AG10803 (cell line): Measurements from ENCODE around the gene KPNA2.
"Not testable (repeated sequence)": the region's sequence is repeated elsewhere in the genome, so short reads cannot be mapped to it uniquely, and the experiment has no call there.

Experiments used
- DNase-seq: peaks from one replicate; pipeline ENCODE4 v3.0.0; 2010; ENCODE audit warnings: low read depth
- H3K4me3 ChIP-seq: 2 replicates; pipeline ENCODE4 v1.5.1; 2011; ENCODE audit warnings: mild to moderate bottlenecking, low read length, control low read depth
- TF ChIP-seq, protein P1 (sequence below): conservative IDR thresholded peaks from 2 replicates; pipeline ENCODE4 v1.5.1; 2011; ENCODE audit warnings: mild to moderate bottlenecking, low read length, control low read depth, inconsistent platforms

Gene KPNA2

DNA sequence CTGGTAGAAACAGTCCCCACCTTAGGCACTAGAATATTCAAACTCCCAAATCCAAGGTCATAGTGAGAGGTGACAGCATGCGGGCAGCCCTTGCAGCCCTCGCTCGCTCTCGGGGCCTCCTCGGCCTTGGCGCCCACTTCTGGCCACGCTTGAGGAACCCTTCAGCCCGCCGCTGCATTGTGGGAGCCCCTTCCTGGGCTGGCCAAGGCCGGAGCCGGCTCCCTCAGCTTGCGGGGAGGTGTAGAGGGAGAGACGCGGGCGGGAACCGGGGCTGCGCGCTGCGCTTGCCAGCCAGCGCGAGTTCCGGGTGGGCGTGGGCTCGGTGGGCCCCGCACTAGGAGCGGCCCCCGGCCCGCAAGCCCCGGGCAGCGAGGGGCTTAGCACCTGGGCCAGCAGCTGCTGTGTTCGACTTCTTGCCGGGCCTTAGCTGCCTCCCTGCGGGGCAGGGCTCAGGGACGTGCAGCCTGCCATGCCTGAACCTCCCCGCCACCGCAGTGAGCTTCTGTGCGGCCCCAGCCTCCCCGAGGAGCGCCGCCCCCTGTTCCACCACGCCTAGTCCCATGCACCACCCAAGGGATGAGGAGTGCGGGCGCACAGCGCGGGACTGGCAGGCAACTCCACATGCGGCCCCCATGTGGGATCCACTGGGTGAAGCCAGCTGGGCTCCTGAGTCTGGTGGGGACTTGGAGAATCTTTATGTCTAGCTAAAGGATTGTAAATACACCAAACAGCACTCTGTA lies 45.0 kb downstream of the KPNA2 start:
- TF ChIP-seq, protein P1, sequence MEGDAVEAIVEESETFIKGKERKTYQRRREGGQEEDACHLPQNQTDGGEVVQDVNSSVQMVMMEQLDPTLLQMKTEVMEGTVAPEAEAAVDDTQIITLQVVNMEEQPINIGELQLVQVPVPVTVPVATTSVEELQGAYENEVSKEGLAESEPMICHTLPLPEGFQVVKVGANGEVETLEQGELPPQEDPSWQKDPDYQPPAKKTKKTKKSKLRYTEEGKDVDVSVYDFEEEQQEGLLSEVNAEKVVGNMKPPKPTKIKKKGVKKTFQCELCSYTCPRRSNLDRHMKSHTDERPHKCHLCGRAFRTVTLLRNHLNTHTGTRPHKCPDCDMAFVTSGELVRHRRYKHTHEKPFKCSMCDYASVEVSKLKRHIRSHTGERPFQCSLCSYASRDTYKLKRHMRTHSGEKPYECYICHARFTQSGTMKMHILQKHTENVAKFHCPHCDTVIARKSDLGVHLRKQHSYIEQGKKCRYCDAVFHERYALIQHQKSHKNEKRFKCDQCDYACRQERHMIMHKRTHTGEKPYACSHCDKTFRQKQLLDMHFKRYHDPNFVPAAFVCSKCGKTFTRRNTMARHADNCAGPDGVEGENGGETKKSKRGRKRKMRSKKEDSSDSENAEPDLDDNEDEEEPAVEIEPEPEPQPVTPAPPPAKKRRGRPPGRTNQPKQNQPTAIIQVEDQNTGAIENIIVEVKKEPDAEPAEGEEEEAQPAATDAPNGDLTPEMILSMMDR = no peak
- DNase-seq = no peak
- no peak overlapping the region for H3K4me3 ChIP-seq

DNA sequence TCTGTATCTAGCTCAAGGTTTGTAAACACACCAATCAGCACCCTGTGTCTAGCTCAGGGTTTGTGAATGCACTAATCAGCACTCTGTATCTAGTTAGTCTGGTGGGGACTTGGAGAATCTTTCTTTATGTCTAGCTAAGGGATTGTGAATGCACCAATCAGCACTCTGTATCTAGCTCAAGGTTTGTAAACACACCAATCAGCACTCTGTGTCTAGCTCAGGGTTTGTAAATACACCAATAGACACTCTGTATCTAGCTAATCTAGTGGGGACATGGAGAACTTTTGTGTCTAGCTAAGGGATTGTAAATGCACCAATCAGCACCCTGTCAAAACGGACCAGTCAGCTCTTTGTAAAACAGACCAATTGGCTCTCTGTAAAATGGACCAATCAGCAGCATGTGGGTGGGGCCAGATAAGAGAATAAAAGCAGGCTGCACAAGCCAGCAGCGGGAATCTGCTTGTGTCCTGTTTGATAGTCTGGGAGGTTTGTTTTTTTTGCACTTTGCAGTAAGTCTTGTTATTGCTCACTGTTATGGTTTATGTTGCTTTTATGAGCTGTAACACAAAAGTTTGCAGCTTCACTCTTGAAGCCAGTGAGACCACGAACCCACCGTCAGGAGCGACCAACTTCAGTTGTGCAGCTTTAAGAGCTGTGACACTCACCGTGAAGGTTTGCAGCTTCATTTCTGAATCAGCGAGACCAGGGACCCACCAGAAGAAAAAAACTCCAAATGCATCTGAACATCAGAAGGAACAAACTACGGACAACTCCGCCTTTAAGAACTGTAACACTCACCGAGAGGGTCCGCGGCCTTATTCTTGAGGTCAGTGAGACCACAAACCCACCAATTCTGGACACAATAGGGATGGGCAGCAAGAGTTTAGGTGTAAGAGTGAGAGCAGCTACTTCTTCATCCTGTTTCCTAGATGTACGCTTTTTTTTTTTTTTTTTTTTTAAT lies 46.0 kb downstream of the KPNA2 start:
- not testable (repeated sequence) for DNase-seq, H3K4me3 ChIP-seq

DNA sequence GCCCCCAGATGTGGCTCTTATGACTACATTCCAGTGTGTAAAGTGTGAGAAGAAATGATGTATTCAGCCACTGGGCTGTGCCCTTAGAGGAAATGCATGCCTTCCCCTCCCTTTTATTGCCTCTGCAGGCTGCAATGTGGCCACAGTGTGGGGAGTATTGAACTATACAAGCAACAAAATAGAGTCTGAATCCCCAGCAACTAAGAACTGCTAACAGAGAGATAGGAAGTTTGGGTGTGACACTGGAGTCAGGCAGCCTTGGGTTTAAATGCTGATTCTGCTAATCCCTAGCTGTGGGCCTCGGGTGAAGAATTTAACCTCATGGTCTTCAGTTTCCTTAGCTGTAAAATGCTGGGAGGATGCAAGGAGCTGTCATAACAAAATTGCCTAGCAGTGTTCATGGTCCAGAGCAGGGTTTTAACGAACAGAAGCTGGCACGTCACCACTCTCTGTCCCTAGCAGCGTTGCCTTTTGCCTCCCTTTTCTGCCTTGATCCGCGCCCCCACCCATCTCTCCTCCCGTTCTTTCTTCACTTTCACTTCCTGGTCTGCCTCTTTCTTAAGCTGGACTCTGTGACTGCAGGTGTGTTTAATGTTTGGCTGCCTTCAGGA lies 50.3 kb downstream of the KPNA2 start:
- H3K4me3 ChIP-seq = no peak overlapping the region
- TF ChIP-seq, protein P1 = no peak
- DNase-seq = no peak

DNA sequence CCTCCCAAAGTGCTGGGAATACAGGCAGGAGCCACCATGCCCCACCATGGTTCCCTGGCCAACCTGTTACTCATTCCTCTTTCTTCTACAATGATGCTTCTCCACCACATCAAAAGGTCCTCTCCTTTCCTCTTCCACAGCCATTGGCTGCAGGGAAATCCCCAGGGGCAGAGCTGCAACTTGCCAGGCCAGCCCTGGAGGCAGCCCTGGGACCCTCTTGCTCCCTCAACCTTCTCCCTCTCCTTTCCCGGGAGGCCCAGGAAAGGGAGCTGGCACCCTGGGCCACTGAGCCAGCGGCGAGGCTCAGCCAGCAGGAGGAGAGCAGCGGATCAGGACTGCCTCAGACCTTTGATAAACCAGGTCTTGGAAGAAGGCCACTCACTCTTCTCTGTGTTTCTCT lies 51.1 kb downstream of the KPNA2 start:
- DNase-seq, H3K4me3 ChIP-seq: not testable (repeated sequence)

DNA sequence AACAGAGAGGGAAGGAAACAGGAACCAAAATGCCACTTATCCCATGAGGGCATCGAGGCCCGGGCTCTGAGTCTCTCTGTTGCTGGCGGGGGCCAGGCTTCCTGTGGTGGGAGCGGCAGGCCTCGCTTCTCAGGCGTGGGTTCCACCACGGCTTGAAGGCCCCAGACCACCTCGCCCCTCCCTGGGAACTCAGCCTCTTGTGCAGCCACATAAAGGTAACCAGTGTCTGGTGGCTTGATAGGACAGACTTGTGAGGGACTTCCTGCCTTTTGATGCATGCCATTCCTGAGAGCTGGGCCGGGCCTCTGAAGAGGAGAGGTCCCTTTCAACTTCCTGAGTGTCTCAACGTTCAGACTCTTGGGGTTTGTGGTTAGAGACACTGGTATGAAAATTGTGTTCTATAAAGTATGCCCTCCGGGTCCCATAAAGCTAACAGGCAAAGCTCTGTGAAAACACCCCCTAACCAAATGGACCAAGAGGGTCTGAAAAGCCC lies 51.6 kb downstream of the KPNA2 start:
- DNase-seq, H3K4me3 ChIP-seq: not testable (repeated sequence)

DNA sequence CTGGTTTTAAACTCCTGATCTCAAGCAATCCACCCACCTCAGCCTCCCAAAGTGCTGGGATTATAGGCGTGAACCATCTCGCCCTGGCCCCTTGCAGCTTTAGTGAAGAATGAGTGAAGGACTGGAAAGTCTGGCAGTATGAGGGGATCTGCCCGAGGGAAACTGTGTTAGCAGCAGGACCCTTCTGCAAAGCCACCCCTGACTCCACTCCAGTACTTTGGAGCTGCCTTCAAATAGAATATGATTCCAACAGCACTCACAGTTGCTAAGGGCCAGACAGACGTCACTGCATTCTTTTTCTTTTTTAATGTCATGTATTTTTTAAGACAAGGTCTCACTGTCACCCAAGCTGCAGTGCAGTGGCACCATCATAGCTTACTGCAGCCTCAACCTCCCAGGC lies 52.3 kb downstream of the KPNA2 start:
- H3K4me3 ChIP-seq = no peak overlapping the region
- no peak for DNase-seq
- TF ChIP-seq, protein P1 = no peak

DNA sequence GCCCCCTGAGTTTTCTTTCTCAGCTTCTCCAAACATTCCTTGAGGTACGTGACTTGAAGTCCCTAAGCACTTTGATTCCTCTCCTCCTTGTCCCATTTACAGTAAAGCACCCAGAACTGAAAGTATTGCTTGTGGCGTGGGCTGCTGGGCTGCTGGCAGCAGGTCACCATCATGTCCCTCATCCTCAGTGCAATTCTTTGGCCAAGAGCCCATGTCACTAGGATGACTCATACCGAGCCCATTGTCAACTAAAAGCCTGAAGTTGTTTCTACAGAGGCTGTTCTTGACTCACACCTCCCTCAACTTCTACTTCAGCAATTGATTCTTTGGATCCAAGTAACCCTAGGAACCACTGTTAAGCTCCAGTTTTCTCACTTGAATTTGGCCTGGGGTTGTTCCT lies 54.3 kb downstream of the KPNA2 start:
- DNase-seq = no peak
- no peak overlapping the region for H3K4me3 ChIP-seq
- TF ChIP-seq, protein P1 = no peak

DNA sequence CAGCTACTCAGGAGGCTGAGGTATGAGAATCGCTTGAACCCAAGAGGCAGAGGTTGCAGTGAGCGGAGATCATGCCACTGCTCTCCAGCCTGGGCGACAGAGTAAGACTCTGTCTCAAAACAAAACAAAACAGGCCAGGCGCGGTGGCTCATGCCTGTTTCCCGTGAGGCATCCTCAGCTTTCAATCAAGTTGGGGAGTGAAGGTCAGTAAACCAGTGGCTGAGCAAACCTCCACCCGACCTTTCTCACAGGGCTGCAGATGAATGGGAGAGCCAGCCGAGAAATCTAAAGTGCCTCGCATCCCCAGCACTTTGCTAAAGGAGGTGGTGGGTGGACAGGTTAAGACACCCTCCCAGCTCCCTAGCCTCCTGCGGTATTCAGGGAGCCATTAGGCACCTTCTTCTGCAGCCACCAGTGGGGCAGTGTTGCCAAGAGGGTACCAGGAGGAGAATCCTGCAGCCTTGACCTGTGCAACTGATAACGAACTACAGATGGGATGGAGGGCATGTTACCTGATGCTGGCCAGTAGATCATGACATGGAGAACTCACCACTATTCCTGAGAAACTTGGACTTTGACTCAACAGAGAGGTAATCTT lies 59.0 kb downstream of the KPNA2 start:
- no peak overlapping the region for H3K4me3 ChIP-seq
- TF ChIP-seq, protein P1 = no peak
- no peak for DNase-seq
